A673 (cell line): Measurements from ENCODE around the gene CHST6.
"Not testable (repeated sequence)": the region's sequence is repeated elsewhere in the genome, so short reads cannot be mapped to it uniquely, and the experiment has no call there.

Experiments
- EZH2 ChIP-seq: fragments of 200-600 bp; sonication (generic); IDR thresholded peaks from 2 replicates; pipeline ENCODE4 v1.6.1; 2017; ENCODE audit warnings: borderline replicate concordance, low read depth, mild to moderate bottlenecking, mixed read lengths, antibody characterized with exemption, low read length; ENCODE audit not compliant: poor library complexity, severe bottlenecking
- TF ChIP-seq, protein P1 (sequence below): fragments of 300-800, 200-600 bp; sonication (generic); conservative IDR thresholded peaks from 2 replicates; pipeline ENCODE4 v1.5.1; 2017; ENCODE audit warnings: low read depth, mild to moderate bottlenecking, antibody characterized with exemption, low read length, moderate library complexity, mixed read lengths

DNA sequence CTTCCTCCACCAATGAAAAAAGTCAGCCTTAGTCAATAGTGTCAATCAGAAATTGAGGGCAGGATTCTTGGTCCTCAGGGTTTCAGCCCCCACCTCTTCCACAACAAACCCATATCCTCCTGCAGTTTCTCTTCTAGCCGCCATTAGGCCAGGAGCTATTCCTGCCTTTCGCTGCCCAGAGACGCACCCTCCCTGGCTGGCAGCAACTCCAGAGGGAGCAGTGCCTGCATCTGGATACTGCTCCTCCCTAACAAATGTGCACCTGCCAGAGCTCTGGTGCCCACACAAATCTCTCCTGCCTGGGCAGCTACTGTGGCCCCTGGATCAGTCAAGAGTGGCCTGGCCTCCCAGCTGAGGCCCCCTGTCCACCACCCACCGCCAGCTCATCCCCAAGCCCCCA lies 38.8 kb downstream of the CHST6 start:
- TF ChIP-seq, protein P1, sequence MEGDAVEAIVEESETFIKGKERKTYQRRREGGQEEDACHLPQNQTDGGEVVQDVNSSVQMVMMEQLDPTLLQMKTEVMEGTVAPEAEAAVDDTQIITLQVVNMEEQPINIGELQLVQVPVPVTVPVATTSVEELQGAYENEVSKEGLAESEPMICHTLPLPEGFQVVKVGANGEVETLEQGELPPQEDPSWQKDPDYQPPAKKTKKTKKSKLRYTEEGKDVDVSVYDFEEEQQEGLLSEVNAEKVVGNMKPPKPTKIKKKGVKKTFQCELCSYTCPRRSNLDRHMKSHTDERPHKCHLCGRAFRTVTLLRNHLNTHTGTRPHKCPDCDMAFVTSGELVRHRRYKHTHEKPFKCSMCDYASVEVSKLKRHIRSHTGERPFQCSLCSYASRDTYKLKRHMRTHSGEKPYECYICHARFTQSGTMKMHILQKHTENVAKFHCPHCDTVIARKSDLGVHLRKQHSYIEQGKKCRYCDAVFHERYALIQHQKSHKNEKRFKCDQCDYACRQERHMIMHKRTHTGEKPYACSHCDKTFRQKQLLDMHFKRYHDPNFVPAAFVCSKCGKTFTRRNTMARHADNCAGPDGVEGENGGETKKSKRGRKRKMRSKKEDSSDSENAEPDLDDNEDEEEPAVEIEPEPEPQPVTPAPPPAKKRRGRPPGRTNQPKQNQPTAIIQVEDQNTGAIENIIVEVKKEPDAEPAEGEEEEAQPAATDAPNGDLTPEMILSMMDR = not testable (repeated sequence)
- not testable (repeated sequence) for TF ChIP-seq EZH2
